H1 (cell line): ENCODE results near the gene YAP1. TPM values are rescaled to one million over a fixed set of nuclear protein-coding genes. Genes with fewer than 3 reads are reported as not detected.

ENCODE experiments used
- CTCF ChIA-PET: fragments of 300-600 bp; sonication (Branson Sonifier 250); formaldehyde crosslinking; loops from one replicate; lab custom pipeline; 2021; ENCODE audit not compliant: partially characterized antibody; lab: Charles Lee
- POLR2A ChIA-PET: fragments of 300-600 bp; sonication (Branson Sonifier 250); formaldehyde crosslinking; loops from one replicate; lab custom pipeline; 2021; ENCODE audit warnings: inconsistent platforms; ENCODE audit not compliant: partially characterized antibody; lab: Charles Lee
- DNase-seq, 2 experiments: peaks; one replicate each; pipeline versions ENCODE4 v3.0.0 to v3.0.0-alpha.2; 2010 to 2022; ENCODE audit warnings: low spot score in 2 of 2, low read depth in 1 of 2, mixed read lengths in 1 of 2
- FAIRE-seq: peaks from 2 replicates; lab custom pipeline; 2011; peaks lifted over from hg19 to GRCh38; lab: Jason Lieb, UNC
- H2AFZ ChIP-seq: 2 replicates; pipeline ENCODE4 v1.8.1; 2012; ENCODE audit warnings: low read length, inconsistent platforms
- H2AK5ac ChIP-seq: 2 replicates; pipeline ENCODE4 v1.6.1; 2013; ENCODE audit warnings: low read depth, low read length
- H2BK120ac ChIP-seq: replicated peaks from 2 replicates; pipeline ENCODE3; 2013; ENCODE audit warnings: low read depth, low read length, inconsistent platforms
- H2BK12ac ChIP-seq: 2 replicates; pipeline ENCODE4 v1.6.1; 2013; ENCODE audit warnings: low read depth, low read length
- H2BK15ac ChIP-seq: 2 replicates; pipeline ENCODE4 v1.6.1; 2013; ENCODE audit warnings: low read length
- H2BK20ac ChIP-seq: 2 replicates; pipeline ENCODE4 v1.6.1; 2013; ENCODE audit warnings: low read length
- H2BK5ac ChIP-seq: 2 replicates; pipeline ENCODE4 v1.6.1; 2013; ENCODE audit warnings: low read depth, low read length
- H3K14ac ChIP-seq: 2 replicates; pipeline ENCODE4 v1.6.1; 2013; ENCODE audit warnings: inconsistent platforms; ENCODE audit not compliant: insufficient read length
- H3K18ac ChIP-seq: 2 replicates; pipeline ENCODE4 v1.6.1; 2013; ENCODE audit warnings: low read length; ENCODE audit errors: extremely low read depth
- H3K23ac ChIP-seq: 2 replicates; pipeline ENCODE4 v1.6.1; 2013; ENCODE audit warnings: inconsistent platforms; ENCODE audit not compliant: insufficient read length
- H3K23me2 ChIP-seq: 2 replicates; pipeline ENCODE4 v1.6.1; 2013; ENCODE audit warnings: low read depth, low read length
- H3K27ac ChIP-seq: 2 replicates; pipeline ENCODE4 v1.6.1; 2011; ENCODE audit warnings: low read depth, low read length, inconsistent platforms
- H3K27me3 ChIP-seq, 4 experiments: replicated peaks in 1 of 4; 1 replicate in 1 of 4; 2 replicates in 3 of 4; pipeline versions ENCODE4 v1.6.1 to v1.8.1; 2011 to 2013; ENCODE audit warnings: low read length in 3 of 4, mild to moderate bottlenecking in 3 of 4, inconsistent platforms in 2 of 4, mixed read lengths in 2 of 4, moderate library complexity in 1 of 4; ENCODE audit not compliant: control insufficient read depth in 3 of 4, insufficient read depth in 3 of 4; ENCODE audit errors: extremely low read depth in 1 of 4
- H3K36me3 ChIP-seq, 4 experiments: 2 replicates each; pipeline versions ENCODE4 v1.6.1 to v1.8.1; 2011 to 2013; ENCODE audit warnings: mild to moderate bottlenecking in 4 of 4, low read length in 3 of 4, moderate library complexity in 2 of 4, control low read depth in 1 of 4, inconsistent platforms in 1 of 4; ENCODE audit not compliant: insufficient read depth in 4 of 4, control insufficient read depth in 2 of 4
- H3K4ac ChIP-seq: replicated peaks from 2 replicates; pipeline ENCODE3; 2013; ENCODE audit warnings: low read length, low read depth, mixed read lengths, inconsistent platforms; ENCODE audit not compliant: insufficient read length
- H3K4me1 ChIP-seq, 4 experiments: replicated peaks in 1 of 4; 1 replicate in 1 of 4; 2 replicates in 3 of 4; pipeline versions ENCODE4 v1.6.1 to v1.8.1; 2011 to 2013; ENCODE audit warnings: low read length in 3 of 4, inconsistent platforms in 2 of 4, mixed read lengths in 1 of 4; ENCODE audit not compliant: insufficient read depth in 4 of 4, control insufficient read depth in 3 of 4
- H3K4me2 ChIP-seq, 2 experiments: 2 replicates each; pipeline versions ENCODE4 v1.6.1 to v1.8.1; 2011 to 2013; ENCODE audit warnings: low read depth in 2 of 2, low read length in 2 of 2, control low read depth in 1 of 2, inconsistent platforms in 1 of 2, mild to moderate bottlenecking in 1 of 2; ENCODE audit not compliant: insufficient read depth in 1 of 2
- H3K4me3 ChIP-seq, 4 experiments: fragments of 200-600, 300-600 bp in 1 of 4; sonication (generic), shearing (Covaris generic), sonication (Bioruptor Twin) in 1 of 4; 2 replicates each; pipeline versions ENCODE4 v1.5.1 to v1.8.1; 2011 to 2016; ENCODE audit warnings: low read length in 4 of 4, low read depth in 3 of 4, control low read depth in 2 of 4, inconsistent platforms in 2 of 4, mild to moderate bottlenecking in 2 of 4, mixed read lengths in 1 of 4, moderate library complexity in 1 of 4; ENCODE audit not compliant: insufficient read depth in 2 of 4; ENCODE audit errors: extremely low read depth in 1 of 4
- H3K56ac ChIP-seq: replicated peaks from 2 replicates; pipeline ENCODE3; 2013; ENCODE audit warnings: low read depth, mild to moderate bottlenecking, mixed read lengths, low read length, inconsistent platforms; ENCODE audit not compliant: insufficient read length
- H3K79me1 ChIP-seq: 2 replicates; pipeline ENCODE4 v1.6.1; 2013; ENCODE audit warnings: low read depth, low read length, control low read depth
- H3K79me2 ChIP-seq, 2 experiments: 2 replicates each; pipeline versions ENCODE4 v1.6.1 to v1.8.1; 2012 to 2013; ENCODE audit warnings: low read length in 2 of 2, mild to moderate bottlenecking in 2 of 2, inconsistent platforms in 1 of 2; ENCODE audit not compliant: insufficient read depth in 2 of 2, control insufficient read depth in 1 of 2
- H3K9ac ChIP-seq, 4 experiments: replicated peaks in 1 of 4; 1 replicate in 1 of 4; 2 replicates in 3 of 4; pipeline versions ENCODE4 v1.6.1 to v1.8.1; 2011 to 2013; ENCODE audit warnings: low read depth in 3 of 4, low read length in 3 of 4, control low read depth in 2 of 4, mild to moderate bottlenecking in 2 of 4, moderate library complexity in 2 of 4, inconsistent platforms in 1 of 4; ENCODE audit errors: extremely low read depth in 1 of 4
- H3K9me3 ChIP-seq, 2 experiments: 2 replicates each; pipeline versions ENCODE4 v1.6.1 to v1.8.1; 2012 to 2013; ENCODE audit warnings: mild to moderate bottlenecking in 2 of 2, moderate library complexity in 2 of 2, control low read depth in 1 of 2, inconsistent platforms in 1 of 2, low read depth in 1 of 2, low read length in 1 of 2, mixed read lengths in 1 of 2; ENCODE audit not compliant: insufficient read depth in 2 of 2
- H4K20me1 ChIP-seq, 2 experiments: replicated peaks in 1 of 2; 2 replicates each; pipeline versions ENCODE3 to v1.8.1; 2011 to 2013; ENCODE audit warnings: inconsistent platforms in 2 of 2, low read length in 2 of 2, mild to moderate bottlenecking in 1 of 2; ENCODE audit not compliant: insufficient read depth in 2 of 2, control insufficient read depth in 1 of 2
- H4K5ac ChIP-seq: 2 replicates; pipeline ENCODE4 v1.6.1; 2013; ENCODE audit warnings: low read length, low read depth, mixed read lengths, inconsistent platforms; ENCODE audit not compliant: insufficient read length
- H4K8ac ChIP-seq: 2 replicates; pipeline ENCODE4 v1.8.0; 2013; ENCODE audit warnings: mild to moderate bottlenecking, moderate library complexity, low read length, inconsistent platforms; ENCODE audit not compliant: insufficient read depth; ENCODE audit errors: extremely low read depth
- H4K91ac ChIP-seq: replicated peaks from 2 replicates; pipeline ENCODE3; 2013; ENCODE audit warnings: low read length, mixed read lengths, inconsistent platforms; ENCODE audit not compliant: insufficient read length
- ASH2L ChIP-seq: fragments of 200-600, 300-600 bp; sonication (generic); IDR thresholded peaks from one replicate; pipeline ENCODE4 v1.7.1; 2017; ENCODE audit warnings: low read length
- CEBPB ChIP-seq: IDR thresholded peaks from 2 replicates; pipeline ENCODE4 v1.6.1; 2012; ENCODE audit warnings: low read depth, low read length
- CHD1 ChIP-seq: IDR thresholded peaks from 2 replicates; pipeline ENCODE4 v1.6.1; 2012; ENCODE audit warnings: low read depth, low read length, improper control_type of control experiment
- EGR1 ChIP-seq: IDR thresholded peaks from 2 replicates; pipeline ENCODE4 v1.6.1; 2011; ENCODE audit warnings: low read depth, low read length, borderline replicate concordance
- HDAC2 ChIP-seq, 2 experiments: fragments of 300-600 bp in 1 of 2; sonication (generic) in 1 of 2; IDR thresholded peaks; 2 replicates each; pipeline ENCODE4 v1.6.1; 2011 to 2012; ENCODE audit warnings: low read depth in 2 of 2, low read length in 2 of 2, mild to moderate bottlenecking in 2 of 2, moderate library complexity in 2 of 2, borderline replicate concordance in 1 of 2, inconsistent platforms in 1 of 2
- HDAC6 ChIP-seq: IDR thresholded peaks from one replicate; pipeline ENCODE4 v1.7.1; 2012; ENCODE audit warnings: low read depth, mild to moderate bottlenecking, inconsistent platforms, low read length, moderate library complexity
- KDM4A ChIP-seq: IDR thresholded peaks from one replicate; pipeline ENCODE4 v1.7.1; 2012; ENCODE audit warnings: low read depth, mild to moderate bottlenecking, moderate library complexity, low read length, inconsistent platforms; ENCODE audit not compliant: severe bottlenecking
- KDM5A ChIP-seq: fragments of 200-600 bp; IDR thresholded peaks from 2 replicates; pipeline ENCODE4 v1.7.1; 2012; ENCODE audit warnings: mild to moderate bottlenecking, low read length, inconsistent platforms, mixed read lengths
- POLR2AphosphoS5 ChIP-seq: IDR thresholded peaks from 2 replicates; pipeline ENCODE4 v1.6.1; 2011; ENCODE audit warnings: low read depth, low read length
- RAD21 ChIP-seq, 2 experiments: IDR thresholded peaks in 1 of 2; conservative IDR thresholded peaks in 1 of 2; 2 replicates each; pipeline ENCODE4 v1.6.1; 2011; ENCODE audit warnings: low read depth in 2 of 2, low read length in 2 of 2, improper control_type of control experiment in 1 of 2, inconsistent platforms in 1 of 2, mild to moderate bottlenecking in 1 of 2, moderate library complexity in 1 of 2
- RNF2 ChIP-seq: fragments of 200-900, 300-1000 bp; sonication (generic); IDR thresholded peaks from 2 replicates; pipeline ENCODE4 v1.7.1; 2016; ENCODE audit warnings: borderline replicate concordance, low read depth, mild to moderate bottlenecking, antibody characterized with exemption, low read length; ENCODE audit not compliant: poor library complexity, severe bottlenecking; ENCODE audit errors: missing control alignments
- RXRA ChIP-seq: IDR thresholded peaks from 2 replicates; pipeline ENCODE4 v1.6.1; 2011; ENCODE audit warnings: low read depth, mild to moderate bottlenecking, low read length, moderate library complexity; ENCODE audit not compliant: insufficient read depth
- SIN3A ChIP-seq, 2 experiments: IDR thresholded peaks in 1 of 2; conservative IDR thresholded peaks in 1 of 2; 2 replicates each; pipeline ENCODE4 v1.6.1; 2011 to 2012; ENCODE audit warnings: low read length in 2 of 2, improper control_type of control experiment in 1 of 2, low read depth in 1 of 2, mild to moderate bottlenecking in 1 of 2
- SP4 ChIP-seq: IDR thresholded peaks from 2 replicates; pipeline ENCODE4 v1.6.1; 2012; ENCODE audit warnings: low read length, inconsistent platforms
- TAF1 ChIP-seq: IDR thresholded peaks from 2 replicates; pipeline ENCODE4 v1.6.1; 2011; ENCODE audit warnings: mild to moderate bottlenecking, low read depth, low read length
- polyA plus RNA-seq, 7 experiments: library from polyadenylated mRNA; depleted of rRNA in 3 of 7; stranded (reverse) in 5 of 7; unstranded in 2 of 7; fragments of >200 nt in 5 of 7; fragments of 200-250 nt in 2 of 7; gene quantifications; 1 replicate in 5 of 7; 2 replicates in 1 of 7; 4 replicates in 1 of 7; pipeline versions ENCODE4 v1.2.1 to v1.2.3, GENCODE V29; 2011 to 2013; ENCODE audit warnings: missing spikeins in 2 of 7, mixed read lengths in 2 of 7
- total RNA-seq: library from RNA; stranded (reverse); fragmentation: NEBNext Ultra II Directional; extraction: Animal tissue kit (Norgen Biotek cat#: 25700); gene quantifications from 2 replicates; pipeline ENCODE4 v1.2.1, GENCODE V29; 2021

YAP1 gene
- total and polyA plus RNA-seq, 2 of the 8 experiments (the other 6 are each of a cell fraction or from before 2014, with no cell fraction given) = 62.0 to 108 TPM

- no peaks in the 10 kb centered on the region for H3K9me3 ChIP-seq
- TF ChIP-seq ASH2L = no peak
- TF ChIP-seq KDM5A = no peak
- no peak for TF ChIP-seq EGR1
- TF ChIP-seq KDM4A = no peak
- TF ChIP-seq RNF2 = no peak
- TF ChIP-seq SIN3A (conservative IDR thresholded peaks at IDR 0.05 in 1 of 2, IDR thresholded peaks at IDR 0.05 in 1 of 2; ENCODE audit: low read depth in 1 of 2, low read length in 2 of 2) = no peak
- no peak for TF ChIP-seq CEBPB
- TF ChIP-seq CHD1 = no peak
- TF ChIP-seq HDAC2 (IDR thresholded peaks at IDR 0.05; ENCODE audit: borderline replicate concordance in 1 of 2, low read depth in 2 of 2, low read length in 2 of 2) = no peak
- no peak for TF ChIP-seq RAD21 (IDR thresholded peaks at IDR 0.05 in 1 of 2, conservative IDR thresholded peaks at IDR 0.05 in 1 of 2; ENCODE audit: low read depth in 2 of 2, low read length in 2 of 2)
- no peak for TF ChIP-seq SP4
- TF ChIP-seq TAF1 = no peak
- no peak for TF ChIP-seq HDAC6
- TF ChIP-seq POLR2AphosphoS5 = no peak
- no peak for TF ChIP-seq RXRA
- no peak overlapping the region for H2BK15ac ChIP-seq
- no peak overlapping the region for H3K56ac ChIP-seq
- H3K9ac ChIP-seq = no peak overlapping the region
- H2AFZ ChIP-seq = no peak overlapping the region
- FAIRE-seq = no peak
- H3K27me3 ChIP-seq = no peaks in the 10 kb centered on the region
- no peak overlapping the region for H3K4me3 ChIP-seq
- no peak for DNase-seq
- H2BK20ac ChIP-seq = no peak overlapping the region
- H2BK120ac ChIP-seq = no peak overlapping the region
- H3K4me2 ChIP-seq = no peak overlapping the region
- H3K14ac ChIP-seq = no peak overlapping the region
- ChIA-PET POLR2A (no interaction called here), CTCF (interaction anchor here (1.3 to 3.4 kb wide), 3 partner anchors 10 to 87 kb away, joined by 3 to 10 read pairs (median 4); no protein-coding TSS in a partner anchor)
- H4K20me1 ChIP-seq = peaks cover 0 to 3% of the 10 kb centered on the region in 2 experiments
- no peak overlapping the region for H3K27ac ChIP-seq
- no peaks in the 10 kb centered on the region for H3K4me1 ChIP-seq
- no peak overlapping the region for H4K5ac ChIP-seq
- peaks cover 6% of the 10 kb centered on the region for H3K79me1 ChIP-seq
- H3K23me2 ChIP-seq = no peaks in the 10 kb centered on the region
- H3K4ac ChIP-seq = no peak overlapping the region
- peaks cover 4 to 97% of the 10 kb centered on the region in 2 experiments for H3K79me2 ChIP-seq
- H2BK5ac ChIP-seq = no peak overlapping the region
- H4K8ac ChIP-seq = no peak overlapping the region
- no peak overlapping the region for H3K23ac ChIP-seq
- H2BK12ac ChIP-seq = no peak overlapping the region
- no peak overlapping the region for H3K18ac ChIP-seq
- H4K91ac ChIP-seq = no peak overlapping the region
- H3K36me3 ChIP-seq = no peaks in the 10 kb centered on the region
- H2AK5ac ChIP-seq = no peak overlapping the region
These were observed 37.8 kb downstream of the YAP1 start for GRCh38 chr11:102148059-102148458.
